SU-DHL-6 (cell line): ENCODE data around the gene TSPO.

Source experiments
- CTCF ChIP-seq: fragments of 200-600 bp; sonication (generic); IDR thresholded peaks from one replicate; pipeline ENCODE4 v1.5.1; 2017; ENCODE audit warnings: antibody characterized with exemption, mild to moderate bottlenecking, low read length, moderate library complexity; ENCODE audit not compliant: insufficient read depth, poor library complexity, severe bottlenecking
- EZH2phosphoT487 ChIP-seq: fragments of 200-600 bp; sonication (generic), shearing (Covaris generic); conservative IDR thresholded peaks from 2 replicates; pipeline ENCODE4 v1.6.1; 2018; ENCODE audit warnings: mild to moderate bottlenecking, antibody characterized with exemption, low read length, moderate library complexity, mixed read lengths

GRCh38 chr22:43185860-43186261 lies 34.5 kb downstream of the TSPO start:
- TF ChIP-seq CTCF (no peak), EZH2phosphoT487 (no peak)
